Central memory CD8-positive, alpha-beta T cell (primary cell): ENCODE measurements around the gene TDRD9.

Source experiments
- ATAC-seq: fragments of 150-1000 bp; cut with Tn5 transposase; replicated peaks from 2 replicates; pipeline ENCODE4 v1.10.0; 2022; ENCODE audit warnings: mild to moderate bottlenecking, moderate FRiP score, moderate number of reproducible peaks; ENCODE audit not compliant: poor library complexity, severe bottlenecking; ENCODE audit errors: extremely low read depth
- DNase-seq, 2 donors: peaks; one replicate each; pipeline ENCODE4 v3.0.0; 2021; ENCODE audit warnings: low spot score in 2 of 2
- H3K27ac Mint-ChIP-seq: one replicate; pipeline ENCODE4 v1.8.0; 2022; ENCODE audit warnings: low read depth, mild to moderate bottlenecking, moderate library complexity, mixed read lengths
- H3K27me3 Mint-ChIP-seq: one replicate; pipeline ENCODE4 v1.8.0; 2022; ENCODE audit warnings: mixed read lengths
- H3K36me3 Mint-ChIP-seq: one replicate; pipeline ENCODE4 v1.8.0; 2022; ENCODE audit warnings: mild to moderate bottlenecking, moderate library complexity, mixed read lengths; ENCODE audit not compliant: insufficient read depth
- H3K4me1 Mint-ChIP-seq: one replicate; pipeline ENCODE4 v1.8.0; 2022; ENCODE audit warnings: mixed read lengths
- H3K4me3 Mint-ChIP-seq: one replicate; pipeline ENCODE4 v1.8.0; 2022; ENCODE audit warnings: mild to moderate bottlenecking, moderate library complexity, mixed read lengths
- H3K9me3 Mint-ChIP-seq: one replicate; pipeline ENCODE4 v1.8.0; 2022; ENCODE audit warnings: mixed read lengths

TDRD9 gene

DNA sequence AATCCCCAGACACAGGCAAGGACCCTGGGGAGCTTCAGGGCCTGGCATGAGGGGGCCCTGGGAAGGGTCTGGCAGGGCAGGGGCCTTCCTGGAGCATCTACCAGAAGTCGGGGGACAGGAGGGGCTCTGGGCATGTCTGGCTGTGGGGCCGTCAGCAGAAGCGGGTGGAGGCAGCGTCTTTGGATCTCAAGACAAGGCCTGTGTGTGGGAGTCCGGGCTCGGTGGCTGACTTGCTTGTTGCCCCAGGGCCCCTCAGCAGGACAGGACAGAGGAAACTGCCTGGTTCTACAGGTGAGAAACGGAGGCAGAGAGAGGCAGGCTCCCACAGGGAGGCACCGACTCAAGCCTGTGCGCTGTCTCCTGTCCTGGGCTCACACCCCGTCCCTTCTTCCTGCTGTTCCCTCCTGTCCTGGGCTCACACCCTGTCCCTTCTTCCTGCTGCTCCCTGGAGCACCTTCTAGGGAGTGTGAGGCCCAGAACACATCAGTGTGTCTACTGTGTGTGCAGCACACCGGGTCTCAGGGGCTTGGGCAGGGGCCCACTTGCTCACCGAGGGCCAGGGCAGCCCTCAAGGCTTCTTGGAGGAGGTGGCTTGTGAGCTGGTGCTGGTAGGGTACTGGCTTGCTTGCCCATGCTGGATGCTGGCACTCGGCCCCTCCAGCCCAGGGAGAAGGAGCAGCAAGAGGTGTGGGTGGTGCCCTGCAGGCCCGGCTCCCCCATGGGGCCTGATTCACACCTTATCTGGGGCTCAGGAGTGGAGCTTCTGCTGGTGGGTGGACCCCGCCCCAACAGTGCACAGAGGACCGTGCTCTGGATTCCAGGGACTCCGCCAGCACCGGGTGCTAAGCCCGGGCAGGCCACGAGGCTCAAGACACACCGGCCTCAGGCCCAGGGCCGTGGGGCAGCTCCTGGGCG, 172.2 kb downstream of the TDRD9 start:
- DNase-seq (no peak), ATAC-seq (no peak)
- Mint-ChIP-seq H3K4me1 (no peaks in the 10 kb centered on the region), H3K9me3 (no peaks in the 10 kb centered on the region), H3K4me3 (no peak overlapping the region), H3K36me3 (no peaks in the 10 kb centered on the region), H3K27me3 (no peaks in the 10 kb centered on the region), H3K27ac (no peak overlapping the region)

DNA sequence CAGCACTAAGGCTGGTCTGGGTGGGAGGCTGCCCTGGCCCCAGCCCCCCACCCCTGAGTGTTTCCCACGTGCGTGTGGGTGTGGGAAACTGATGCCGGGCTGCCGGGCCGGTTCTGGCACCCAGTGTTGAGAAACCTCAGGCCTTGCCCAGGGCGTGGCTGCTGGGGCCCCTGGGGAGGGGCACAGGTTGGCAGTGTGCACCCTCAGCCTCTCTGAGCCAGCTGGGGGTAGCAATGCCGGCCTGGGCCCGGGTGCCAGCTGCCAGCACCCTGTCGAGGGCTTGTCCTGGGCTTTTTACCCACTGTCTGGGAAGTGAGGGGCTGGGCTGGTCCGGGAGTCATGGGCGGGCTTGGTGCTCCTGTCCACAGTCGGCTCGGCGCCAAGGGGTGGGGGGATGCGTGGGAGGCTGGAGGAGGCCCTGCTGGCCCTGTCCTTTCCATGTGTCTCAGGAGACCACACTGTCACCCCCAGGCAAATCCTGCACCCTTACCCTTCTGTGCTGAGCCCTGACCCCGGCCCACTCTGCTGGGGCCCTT, 172.9 kb downstream of the TDRD9 start:
- ATAC-seq (no peak), DNase-seq (no peak)
- no peak overlapping the region for H3K4me3 Mint-ChIP-seq
- H3K9me3 Mint-ChIP-seq = no peaks in the 10 kb centered on the region
- no peaks in the 10 kb centered on the region for H3K27me3 Mint-ChIP-seq
- no peaks in the 10 kb centered on the region for H3K4me1 Mint-ChIP-seq
- no peaks in the 10 kb centered on the region for H3K36me3 Mint-ChIP-seq
- H3K27ac Mint-ChIP-seq = no peak overlapping the region

GRCh38 chr14:104101651-104102281, 173.5 kb downstream of the TDRD9 start:
- H3K27me3 Mint-ChIP-seq = no peaks in the 10 kb centered on the region
- no peak overlapping the region for H3K4me3 Mint-ChIP-seq
- H3K4me1 Mint-ChIP-seq = no peaks in the 10 kb centered on the region
- H3K27ac Mint-ChIP-seq = no peak overlapping the region
- DNase-seq (no peak), ATAC-seq (no peak)
- no peaks in the 10 kb centered on the region for H3K9me3 Mint-ChIP-seq
- no peaks in the 10 kb centered on the region for H3K36me3 Mint-ChIP-seq
